Measurements from ENCODE around the gene HBD. TPM values are rescaled to one million over a fixed set of nuclear protein-coding genes. Genes with fewer than 3 reads are reported as not detected.

HBD gene
- total and polyA plus RNA-seq, 2 donors (not counting 1 experiment from before 2014, with no cell fraction given): 5.9 to 53.4 TPM

GRCh38 chr11:5224538-5225479 is 9.5 kb downstream of the HBD start:
- no peaks in the 10 kb centered on the region for H3K4me1 ChIP-seq (ENCODE audit: control insufficient read depth, extremely low read depth, insufficient read depth, low read length)
- no peaks in the 10 kb centered on the region for H3K79me2 ChIP-seq (ENCODE audit: control insufficient read depth, insufficient read depth, low read length)
- no peak for TF ChIP-seq EZH2 (IDR thresholded peaks at IDR 0.05; ENCODE audit: low read length, missing control alignments)
- no peak for TF ChIP-seq CTCF (conservative IDR thresholded peaks at IDR 0.05 in 1 of 2, IDR thresholded peaks at IDR 0.05 in 1 of 2; ENCODE audit: low read depth in 1 of 2, low read length in 2 of 2)
- H3K9me3 ChIP-seq (ENCODE audit: control insufficient read depth, insufficient read depth, low read depth, low read length): no peaks in the 10 kb centered on the region
- no peak overlapping the region for H3K9ac ChIP-seq (ENCODE audit: insufficient read depth, low read length)
- H3K27ac ChIP-seq (ENCODE audit: insufficient read depth, low read length): no peak overlapping the region
- no peaks in the 10 kb centered on the region for H3K36me3 ChIP-seq (ENCODE audit: control insufficient read depth, insufficient read depth, low read length)
- H3K27me3 ChIP-seq (ENCODE audit: control insufficient read depth, insufficient read depth, low read length): no peaks in the 10 kb centered on the region
- H4K20me1 ChIP-seq (ENCODE audit: control insufficient read depth, extremely low read depth, insufficient read depth, low read length): no peaks in the 10 kb centered on the region
- H3K4me3 ChIP-seq (replicated peaks in 1 of 4; ENCODE audit: control extremely low read depth in 1 of 4, insufficient read depth in 1 of 4, low read depth in 3 of 4, low read length in 4 of 4): no peak overlapping the region
- no peak for DNase-seq (ENCODE audit: low read depth in 2 of 2)
- H3K4me2 ChIP-seq (ENCODE audit: extremely low read depth, insufficient read depth, low read length): no peak overlapping the region
- H2AFZ ChIP-seq (ENCODE audit: low read length): peak overlapping the region; percentile 17

DNA sequence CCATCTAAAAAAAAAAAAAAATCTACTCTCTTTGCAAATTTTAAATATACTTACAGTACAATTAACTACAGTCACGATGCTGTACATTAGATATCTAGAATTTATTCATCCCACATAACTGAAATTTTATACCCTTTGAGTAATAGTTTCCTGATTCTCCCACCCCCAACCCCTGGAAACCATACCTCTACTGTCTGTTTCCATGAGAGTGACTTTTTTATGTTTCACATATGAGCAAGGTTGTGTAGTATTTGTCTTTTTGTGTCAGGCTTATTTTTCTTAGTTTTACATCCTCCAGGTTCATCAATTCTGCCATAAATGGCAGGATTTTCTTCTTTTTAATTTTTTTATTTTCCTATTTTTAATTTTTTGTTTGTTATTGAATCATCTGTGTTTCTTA is 10.6 kb downstream of the HBD start:
- Histone ChIP-seq H3K27me3 (ENCODE audit: control insufficient read depth, insufficient read depth, low read length) (no peaks in the 10 kb centered on the region), H2AFZ (ENCODE audit: low read length) (no peak overlapping the region), H3K4me3 (replicated peaks in 1 of 4; ENCODE audit: control extremely low read depth in 1 of 4, insufficient read depth in 1 of 4, low read depth in 3 of 4, low read length in 4 of 4) (no peak overlapping the region), H3K79me2 (ENCODE audit: control insufficient read depth, insufficient read depth, low read length) (no peaks in the 10 kb centered on the region), H4K20me1 (ENCODE audit: control insufficient read depth, extremely low read depth, insufficient read depth, low read length) (no peaks in the 10 kb centered on the region), H3K4me2 (ENCODE audit: extremely low read depth, insufficient read depth, low read length) (no peak overlapping the region), H3K9me3 (ENCODE audit: control insufficient read depth, insufficient read depth, low read depth, low read length) (no peaks in the 10 kb centered on the region), H3K4me1 (ENCODE audit: control insufficient read depth, extremely low read depth, insufficient read depth, low read length) (no peaks in the 10 kb centered on the region), H3K36me3 (ENCODE audit: control insufficient read depth, insufficient read depth, low read length) (no peaks in the 10 kb centered on the region), H3K9ac (ENCODE audit: insufficient read depth, low read length) (no peak overlapping the region), H3K27ac (ENCODE audit: insufficient read depth, low read length) (no peak overlapping the region)
- no peak for DNase-seq (ENCODE audit: low read depth in 2 of 2)
- TF ChIP-seq CTCF (conservative IDR thresholded peaks at IDR 0.05 in 1 of 2, IDR thresholded peaks at IDR 0.05 in 1 of 2; ENCODE audit: low read depth in 1 of 2, low read length in 2 of 2) (no peak), EZH2 (IDR thresholded peaks at IDR 0.05; ENCODE audit: low read length, missing control alignments) (no peak)

GRCh38 chr11:5223146-5223545 is 11.1 kb downstream of the HBD start:
- Histone ChIP-seq H2AFZ (ENCODE audit: low read length) (no peak overlapping the region), H3K27me3 (ENCODE audit: control insufficient read depth, insufficient read depth, low read length) (no peaks in the 10 kb centered on the region), H3K9ac (ENCODE audit: insufficient read depth, low read length) (no peak overlapping the region), H3K4me1 (ENCODE audit: control insufficient read depth, extremely low read depth, insufficient read depth, low read length) (no peaks in the 10 kb centered on the region), H3K4me3 (replicated peaks in 1 of 4; ENCODE audit: control extremely low read depth in 1 of 4, insufficient read depth in 1 of 4, low read depth in 3 of 4, low read length in 4 of 4) (no peak overlapping the region), H4K20me1 (ENCODE audit: control insufficient read depth, extremely low read depth, insufficient read depth, low read length) (no peaks in the 10 kb centered on the region), H3K36me3 (ENCODE audit: control insufficient read depth, insufficient read depth, low read length) (no peaks in the 10 kb centered on the region), H3K79me2 (ENCODE audit: control insufficient read depth, insufficient read depth, low read length) (no peaks in the 10 kb centered on the region), H3K27ac (ENCODE audit: insufficient read depth, low read length) (no peak overlapping the region), H3K9me3 (ENCODE audit: control insufficient read depth, insufficient read depth, low read depth, low read length) (no peaks in the 10 kb centered on the region), H3K4me2 (ENCODE audit: extremely low read depth, insufficient read depth, low read length) (no peak overlapping the region)
- no peak for TF ChIP-seq CTCF (conservative IDR thresholded peaks at IDR 0.05 in 1 of 2, IDR thresholded peaks at IDR 0.05 in 1 of 2; ENCODE audit: low read depth in 1 of 2, low read length in 2 of 2)
- TF ChIP-seq EZH2 (IDR thresholded peaks at IDR 0.05; ENCODE audit: low read length, missing control alignments): no peak
- DNase-seq (ENCODE audit: low read depth in 2 of 2): no peak

Measured in fibroblast of lung (primary cell).